ENCODE results near the gene LACC1.

DNA sequence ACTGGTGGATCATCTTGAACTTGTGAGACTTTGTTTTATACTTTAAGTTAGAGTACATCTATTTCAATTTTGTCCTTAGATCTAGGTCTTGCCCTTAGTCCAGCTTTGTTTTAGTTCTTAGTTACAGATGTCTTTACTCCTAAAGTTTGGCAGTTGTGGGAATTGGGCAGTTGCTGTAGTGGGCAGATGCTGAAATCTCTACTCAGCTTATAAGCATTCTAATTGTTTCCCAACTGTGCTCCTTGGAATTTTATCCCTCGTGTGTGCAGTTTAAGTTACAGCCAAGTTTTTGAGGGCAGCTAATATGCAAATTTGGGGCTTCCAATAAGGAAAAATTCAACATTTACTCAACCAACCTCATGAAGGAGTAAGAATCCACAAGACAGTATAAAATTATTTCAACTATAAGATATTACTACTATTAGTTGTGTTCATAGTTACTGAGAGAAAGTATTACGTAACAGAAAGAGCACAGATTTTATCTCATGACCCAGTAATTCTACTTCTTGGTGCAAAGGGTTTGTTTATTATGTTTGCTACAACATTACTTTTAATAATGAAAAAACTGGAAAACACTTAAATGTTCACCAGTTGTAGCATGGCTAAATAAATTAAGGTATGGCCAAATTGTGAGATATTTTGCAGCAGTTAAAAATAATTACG is 33.1 kb upstream of the LACC1 start:
- TF ChIP-seq ZNF217 (IDR thresholded peaks at IDR 0.05) (no peak), POLR2AphosphoS5 (IDR thresholded peaks at IDR 0.05; ENCODE audit: low read length) (no peak), SUPT20H (IDR thresholded peaks at IDR 0.05; ENCODE audit: borderline replicate concordance, control insufficient read depth, low read depth, low read length) (no peak), TBL1XR1 (IDR thresholded peaks at IDR 0.05; ENCODE audit: low read depth, low read length) (no peak)
- TF ChIP-seq, protein P1, sequence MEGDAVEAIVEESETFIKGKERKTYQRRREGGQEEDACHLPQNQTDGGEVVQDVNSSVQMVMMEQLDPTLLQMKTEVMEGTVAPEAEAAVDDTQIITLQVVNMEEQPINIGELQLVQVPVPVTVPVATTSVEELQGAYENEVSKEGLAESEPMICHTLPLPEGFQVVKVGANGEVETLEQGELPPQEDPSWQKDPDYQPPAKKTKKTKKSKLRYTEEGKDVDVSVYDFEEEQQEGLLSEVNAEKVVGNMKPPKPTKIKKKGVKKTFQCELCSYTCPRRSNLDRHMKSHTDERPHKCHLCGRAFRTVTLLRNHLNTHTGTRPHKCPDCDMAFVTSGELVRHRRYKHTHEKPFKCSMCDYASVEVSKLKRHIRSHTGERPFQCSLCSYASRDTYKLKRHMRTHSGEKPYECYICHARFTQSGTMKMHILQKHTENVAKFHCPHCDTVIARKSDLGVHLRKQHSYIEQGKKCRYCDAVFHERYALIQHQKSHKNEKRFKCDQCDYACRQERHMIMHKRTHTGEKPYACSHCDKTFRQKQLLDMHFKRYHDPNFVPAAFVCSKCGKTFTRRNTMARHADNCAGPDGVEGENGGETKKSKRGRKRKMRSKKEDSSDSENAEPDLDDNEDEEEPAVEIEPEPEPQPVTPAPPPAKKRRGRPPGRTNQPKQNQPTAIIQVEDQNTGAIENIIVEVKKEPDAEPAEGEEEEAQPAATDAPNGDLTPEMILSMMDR (IDR thresholded peaks at IDR 0.05 in 2 of 3, conservative IDR thresholded peaks at IDR 0.05 in 1 of 3; ENCODE audit: control insufficient read depth in 2 of 3, extremely low read depth in 1 of 3, insufficient read depth in 1 of 3, low read depth in 3 of 3, low read length in 3 of 3), result no peak

Measured in GM12878 (cell line).